ENCODE results near the gene ATG16L2. TPM values are rescaled to one million over a fixed set of nuclear protein-coding genes. Genes with fewer than 3 reads are reported as not detected.

ATG16L2 gene
- total and polyA plus RNA-seq, 8 donors: 4.5 to 75.7 (median 13.2) TPM

DNA sequence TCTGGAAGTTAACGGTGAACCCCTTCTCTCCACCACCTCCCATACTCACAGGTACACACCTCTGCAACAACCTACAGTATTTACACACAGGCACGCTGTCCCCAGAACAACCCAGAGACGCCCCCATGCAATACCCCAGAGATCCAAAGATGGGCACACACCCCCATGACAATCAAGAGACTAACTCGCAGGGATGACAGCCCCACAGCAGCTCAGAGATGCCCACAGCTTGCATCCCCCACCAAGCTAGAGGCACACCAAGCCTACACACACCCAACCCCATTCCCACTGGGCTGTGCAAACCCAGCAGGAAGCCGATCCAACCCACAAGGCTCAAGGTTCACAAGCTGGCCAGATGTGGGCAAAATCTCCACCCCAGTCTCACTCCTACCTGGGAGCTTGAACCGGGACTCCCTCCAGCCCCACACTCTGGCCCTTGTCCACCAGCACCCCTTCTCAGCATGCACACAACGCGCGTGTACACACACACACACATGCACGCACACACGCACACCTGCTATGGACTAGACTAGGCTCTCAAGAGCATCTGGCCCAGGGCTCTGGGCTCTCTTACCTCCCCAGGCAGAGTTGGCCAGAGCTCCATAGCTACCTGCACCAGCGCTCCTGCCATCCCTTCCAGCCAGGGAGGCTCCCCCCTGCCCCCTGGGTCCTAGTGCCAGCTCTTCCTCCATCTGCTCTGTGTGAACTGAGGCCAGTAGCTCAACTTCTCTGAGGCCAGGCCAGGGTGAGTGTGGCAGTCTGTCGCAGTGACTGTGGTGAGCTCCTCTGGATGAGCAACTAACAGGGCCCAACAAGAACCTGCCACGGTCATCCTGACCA, 31.9 kb upstream of the ATG16L2 start:
- H3K4me3 ChIP-seq: peak overlapping the region; percentile 26 to 77 (median 63)
- 20 to 25% methylated on average over 14 of the region's 14 CpGs for WGBS, 2 donors
- intact Hi-C loops (cut with DNase I): loop anchor here in 1 of 3 donors (10.0 kb wide), 1 partner anchor 58 kb away; no protein-coding TSS in a partner anchor

GRCh38 chr11:72783144-72783905, 30.9 kb upstream of the ATG16L2 start:
- peaks cover 11 to 38% (median 23%) of the 10 kb centered on the region in 3 donors for H3K4me1 ChIP-seq
- H3K36me3 ChIP-seq: no peaks in the 10 kb centered on the region
- H3K9me3 ChIP-seq: no peaks in the 10 kb centered on the region
- no peak overlapping the region for H3K27ac ChIP-seq
- 86 to 87% methylated on average over 2 of the region's 2 CpGs for WGBS, 2 donors
- intact Hi-C loops (cut with DNase I): loop anchor here in 1 of 3 donors (10.0 kb wide), 1 partner anchor 59 kb away; no protein-coding TSS in a partner anchor
- H3K27me3 ChIP-seq: no peaks in the 10 kb centered on the region
- FAIRE-seq: no peak
- no peak for TF ChIP-seq CTCF (IDR thresholded peaks at IDR 0.05)
- ATAC-seq: no peak
- no peak for DNase-seq
- no peak overlapping the region for H3K4me3 ChIP-seq

More for the DNA sequence above, 31.9 kb upstream of the ATG16L2 start:
- peak in 3 of 4 donors; percentile 21 to 24 (median 23) for ATAC-seq
- no peaks in the 10 kb centered on the region for H3K36me3 ChIP-seq
- H3K4me1 ChIP-seq: peaks cover 19 to 47% (median 32%) of the 10 kb centered on the region in 3 donors
- peak overlapping the region in 3 of 4 donors; percentile 50 to 93 (median 79) for H3K27ac ChIP-seq
- H3K9me3 ChIP-seq: no peaks in the 10 kb centered on the region
- peak in 5 of 6 donors; percentile 54 to 74 (median 56) for DNase-seq
- no peak for TF ChIP-seq CTCF (IDR thresholded peaks at IDR 0.05)
- no peak for FAIRE-seq
- no peaks in the 10 kb centered on the region for H3K27me3 ChIP-seq

GRCh38 chr11:72784662-72785061, 29.5 kb upstream of the ATG16L2 start:
- DNase-seq (no peak), FAIRE-seq (no peak), ATAC-seq (no peak)
- intact Hi-C loops (cut with DNase I): loop anchor here in 1 of 3 donors (10.0 kb wide), 1 partner anchor 60 kb away; no protein-coding TSS in a partner anchor
- 86 to 89% methylated on average over 10 of the region's 10 CpGs for WGBS, 2 donors
- no peaks in the 10 kb centered on the region for H3K9me3 ChIP-seq
- no peak overlapping the region for H3K27ac ChIP-seq
- no peaks in the 10 kb centered on the region for H3K36me3 ChIP-seq
- no peaks in the 10 kb centered on the region for H3K27me3 ChIP-seq
- peaks cover 7 to 26% (median 13%) of the 10 kb centered on the region in 3 donors for H3K4me1 ChIP-seq
- no peak overlapping the region for H3K4me3 ChIP-seq
- TF ChIP-seq CTCF (IDR thresholded peaks at IDR 0.05): no peak

- WGBS, 2 donors: 51 to 52% methylated on average over 8 of the region's 8 CpGs
- peak overlapping the region; percentile 36 to 63 (median 50) for H3K27ac ChIP-seq
These were observed 27.7 kb upstream of the ATG16L2 start for GRCh38 chr11:72786305-72787215.

More at GRCh38 chr11:72786305-72787215, 27.7 kb upstream of the ATG16L2 start:
- DNase-seq: peak in 1 of 6 donors; percentile 42
- H3K4me1 ChIP-seq: peaks cover 7 to 18% (median 12%) of the 10 kb centered on the region in 3 donors
- intact Hi-C loops (cut with DNase I): loop anchor here in 1 of 3 donors (10.0 kb wide), 1 partner anchor 62 kb away; no protein-coding TSS in a partner anchor
- ATAC-seq: peak; percentile 26 to 52 (median 38)
- TF ChIP-seq CTCF (IDR thresholded peaks at IDR 0.05): no peak
- H3K4me3 ChIP-seq: no peak overlapping the region
- no peaks in the 10 kb centered on the region for H3K36me3 ChIP-seq
- H3K9me3 ChIP-seq: no peaks in the 10 kb centered on the region
- no peak for FAIRE-seq
- H3K27me3 ChIP-seq: no peaks in the 10 kb centered on the region
